ENCODE data around the gene CCL26.

The CCL26 gene

GRCh38 chr7:75743455-75743859 is 28.6 kb downstream of the CCL26 start:
- DNase-seq (ENCODE audit: extremely low read depth, low read depth), result no peak
- no peak overlapping the region for H3K4me3 ChIP-seq (replicated peaks; ENCODE audit: low read depth, low read length)
- no peak for TF ChIP-seq CTCF (IDR thresholded peaks at IDR 0.05; ENCODE audit: low read depth, low read length, missing control alignments)

- no peak overlapping the region for H3K4me3 ChIP-seq (replicated peaks; ENCODE audit: low read depth, low read length)
- no peak for DNase-seq (ENCODE audit: extremely low read depth, low read depth)
- TF ChIP-seq CTCF (IDR thresholded peaks at IDR 0.05; ENCODE audit: low read depth, low read length, missing control alignments), result no peak
These were observed 31.0 kb downstream of the CCL26 start for GRCh38 chr7:75740846-75741497.

- TF ChIP-seq CTCF (IDR thresholded peaks at IDR 0.05; ENCODE audit: low read depth, low read length, missing control alignments), result no peak
- H3K4me3 ChIP-seq (replicated peaks; ENCODE audit: low read depth, low read length), result peak overlapping the region; percentile 74
- no peak for DNase-seq (ENCODE audit: extremely low read depth, low read depth)
These were observed 32.0 kb downstream of the CCL26 start for GRCh38 chr7:75739796-75740672.

- TF ChIP-seq CTCF (IDR thresholded peaks at IDR 0.05; ENCODE audit: low read depth, low read length, missing control alignments), result no peak
- peak overlapping the region; percentile 74 for H3K4me3 ChIP-seq (replicated peaks; ENCODE audit: low read depth, low read length)
- peak; percentile 73 for DNase-seq (ENCODE audit: extremely low read depth, low read depth)
These were observed 32.8 kb downstream of the CCL26 start for GRCh38 chr7:75738975-75739795.

GRCh38 chr7:75738604-75738974 is 33.4 kb downstream of the CCL26 start, which contains the start of gene HIP1:
HIP1 (minus strand) TSS chr7:75738941; CDS start chr7:75738920, 21 bp downstream.
- no peak for TF ChIP-seq CTCF (IDR thresholded peaks at IDR 0.05; ENCODE audit: low read depth, low read length, missing control alignments)
- DNase-seq (ENCODE audit: extremely low read depth, low read depth), result no peak
- peak within 1 kb of the TSS; percentile 74 for H3K4me3 ChIP-seq (replicated peaks; ENCODE audit: low read depth, low read length)

- peak overlapping the region; percentile 74 for H3K4me3 ChIP-seq (replicated peaks; ENCODE audit: low read depth, low read length)
- DNase-seq (ENCODE audit: extremely low read depth, low read depth), result no peak
- TF ChIP-seq CTCF (IDR thresholded peaks at IDR 0.05; ENCODE audit: low read depth, low read length, missing control alignments), result no peak
These were observed 34.0 kb downstream of the CCL26 start for GRCh38 chr7:75737856-75738603.

Measured in HFF-Myc (cell line).